ENCODE data around the gene CHPF2.

CHPF2 gene

DNA sequence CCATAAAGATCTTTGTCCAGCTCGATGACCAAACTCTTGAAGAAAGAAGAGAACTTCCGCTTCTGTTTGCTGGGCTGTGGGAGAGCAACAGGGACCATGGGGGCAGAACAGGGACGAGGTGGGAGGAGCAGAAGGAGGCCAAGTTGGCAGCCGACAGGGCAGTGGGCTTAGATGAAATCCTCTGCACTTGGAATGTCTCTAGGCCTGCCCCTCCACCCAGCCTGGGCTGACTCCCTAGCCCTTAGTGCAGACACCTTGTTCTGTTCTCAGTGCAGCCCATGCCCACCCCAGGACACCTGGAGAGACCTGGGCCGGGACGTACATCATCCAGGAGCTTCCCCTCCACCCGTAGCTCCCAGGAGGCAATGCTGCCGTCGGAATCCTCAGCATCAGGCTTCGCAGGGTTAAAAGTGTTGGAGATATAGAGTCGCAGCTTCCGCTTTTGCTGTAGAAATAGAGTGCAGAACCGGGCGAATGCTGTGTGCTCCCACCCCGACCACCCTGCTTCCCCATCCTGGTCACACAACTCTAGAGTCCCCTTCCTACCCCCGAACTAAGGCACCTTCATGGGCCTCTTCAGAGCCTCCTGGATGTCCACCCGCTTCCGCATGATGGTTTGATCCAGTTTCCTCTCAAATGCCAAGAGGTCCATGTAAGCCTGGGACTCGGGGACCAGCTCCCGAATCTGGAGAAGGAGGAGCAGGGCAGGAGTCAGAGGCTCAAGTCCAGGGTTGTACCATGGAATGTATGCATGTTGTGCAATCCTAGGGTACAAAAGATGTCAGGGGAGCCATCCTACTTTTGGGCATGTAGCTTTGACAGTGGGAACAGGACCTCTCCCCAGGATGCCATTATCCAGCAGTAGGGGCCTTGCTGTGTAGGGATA, 10.1 kb downstream of the CHPF2 start:
- H3K36me3 ChIP-seq: peaks cover 13% of the 10 kb centered on the region
- H3K4me3 ChIP-seq (ENCODE audit: low read depth, low read length): no peak overlapping the region
- no peaks in the 10 kb centered on the region for H3K9me3 ChIP-seq
- H3K4me1 ChIP-seq: peaks cover 13% of the 10 kb centered on the region
- DNase-seq: no peak
- peaks cover 4% of the 10 kb centered on the region for H3K27me3 ChIP-seq
- TF ChIP-seq, protein P1, sequence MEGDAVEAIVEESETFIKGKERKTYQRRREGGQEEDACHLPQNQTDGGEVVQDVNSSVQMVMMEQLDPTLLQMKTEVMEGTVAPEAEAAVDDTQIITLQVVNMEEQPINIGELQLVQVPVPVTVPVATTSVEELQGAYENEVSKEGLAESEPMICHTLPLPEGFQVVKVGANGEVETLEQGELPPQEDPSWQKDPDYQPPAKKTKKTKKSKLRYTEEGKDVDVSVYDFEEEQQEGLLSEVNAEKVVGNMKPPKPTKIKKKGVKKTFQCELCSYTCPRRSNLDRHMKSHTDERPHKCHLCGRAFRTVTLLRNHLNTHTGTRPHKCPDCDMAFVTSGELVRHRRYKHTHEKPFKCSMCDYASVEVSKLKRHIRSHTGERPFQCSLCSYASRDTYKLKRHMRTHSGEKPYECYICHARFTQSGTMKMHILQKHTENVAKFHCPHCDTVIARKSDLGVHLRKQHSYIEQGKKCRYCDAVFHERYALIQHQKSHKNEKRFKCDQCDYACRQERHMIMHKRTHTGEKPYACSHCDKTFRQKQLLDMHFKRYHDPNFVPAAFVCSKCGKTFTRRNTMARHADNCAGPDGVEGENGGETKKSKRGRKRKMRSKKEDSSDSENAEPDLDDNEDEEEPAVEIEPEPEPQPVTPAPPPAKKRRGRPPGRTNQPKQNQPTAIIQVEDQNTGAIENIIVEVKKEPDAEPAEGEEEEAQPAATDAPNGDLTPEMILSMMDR (IDR thresholded peaks at IDR 0.05; ENCODE audit: low read depth, low read length): no peak

DNA sequence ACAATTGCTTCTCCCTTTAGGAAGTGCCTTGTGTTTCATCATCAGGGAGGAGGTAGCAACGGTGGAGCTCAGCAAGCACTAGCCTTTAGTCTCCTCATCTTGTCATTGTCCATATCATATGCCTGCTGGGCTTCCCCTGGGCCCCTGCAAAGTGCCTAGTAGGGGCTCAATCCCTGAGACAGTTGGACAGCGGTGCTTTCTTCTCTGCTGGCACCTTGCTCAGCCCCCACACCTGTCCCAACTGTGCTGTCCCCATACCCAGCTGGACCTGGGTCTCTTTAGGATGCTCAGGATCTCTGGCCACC, 10.7 kb downstream of the CHPF2 start:
- H3K36me3 ChIP-seq: peaks cover 7% of the 10 kb centered on the region
- no peak overlapping the region for H3K4me3 ChIP-seq (ENCODE audit: low read depth, low read length)
- DNase-seq: no peak
- H3K27me3 ChIP-seq: peaks cover 4% of the 10 kb centered on the region
- peaks cover 13% of the 10 kb centered on the region for H3K4me1 ChIP-seq
- no peaks in the 10 kb centered on the region for H3K9me3 ChIP-seq
- TF ChIP-seq, protein P1 (IDR thresholded peaks at IDR 0.05; ENCODE audit: low read depth, low read length): no peak

DNA sequence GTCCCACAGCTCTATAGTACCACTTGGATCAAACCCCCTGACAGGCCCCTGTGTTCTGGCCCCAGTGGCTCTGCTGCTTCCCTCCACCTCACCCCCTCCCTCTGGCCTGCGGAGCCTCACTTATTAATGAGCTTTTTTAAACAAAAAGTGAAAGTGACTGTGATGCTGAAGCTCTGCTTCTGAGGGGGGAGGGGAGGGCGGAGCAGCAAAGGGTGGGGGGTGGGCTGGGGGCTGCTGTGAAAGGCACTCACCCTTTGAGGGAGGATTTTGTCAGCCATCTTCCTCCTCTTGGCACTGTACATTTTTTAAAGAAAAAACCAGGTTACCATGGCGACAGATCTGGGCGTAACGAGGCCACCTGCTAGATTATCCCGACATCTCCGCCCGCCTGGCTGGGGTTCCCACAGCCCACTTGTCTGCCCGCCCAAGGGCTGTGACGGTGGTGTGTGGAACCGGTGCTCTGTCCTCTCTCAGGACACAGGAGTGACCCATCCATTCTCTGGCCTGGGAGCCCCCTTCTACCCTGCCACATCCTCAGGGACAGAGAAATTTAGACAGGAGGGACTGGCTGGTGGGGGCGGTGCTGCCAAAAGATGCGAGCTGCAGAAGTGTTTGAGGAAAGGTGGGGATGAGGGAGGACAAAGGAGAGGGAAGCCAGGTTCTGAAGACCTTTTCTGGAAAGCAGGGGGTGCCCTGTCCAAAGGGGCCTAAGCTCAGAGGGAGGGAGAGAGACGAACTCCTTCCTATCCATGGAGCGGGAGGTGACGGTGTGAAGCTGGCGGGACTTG, 11.3 kb downstream of the CHPF2 start:
- Histone ChIP-seq H3K27me3 (peaks cover 4% of the 10 kb centered on the region), H3K4me1 (peaks cover 13% of the 10 kb centered on the region), H3K4me3 (ENCODE audit: low read depth, low read length) (peak overlapping the region; percentile 23), H3K9me3 (no peaks in the 10 kb centered on the region), H3K36me3 (peaks cover 3% of the 10 kb centered on the region)
- DNase-seq: no peak
- TF ChIP-seq, protein P1 (IDR thresholded peaks at IDR 0.05; ENCODE audit: low read depth, low read length): no peak

DNA sequence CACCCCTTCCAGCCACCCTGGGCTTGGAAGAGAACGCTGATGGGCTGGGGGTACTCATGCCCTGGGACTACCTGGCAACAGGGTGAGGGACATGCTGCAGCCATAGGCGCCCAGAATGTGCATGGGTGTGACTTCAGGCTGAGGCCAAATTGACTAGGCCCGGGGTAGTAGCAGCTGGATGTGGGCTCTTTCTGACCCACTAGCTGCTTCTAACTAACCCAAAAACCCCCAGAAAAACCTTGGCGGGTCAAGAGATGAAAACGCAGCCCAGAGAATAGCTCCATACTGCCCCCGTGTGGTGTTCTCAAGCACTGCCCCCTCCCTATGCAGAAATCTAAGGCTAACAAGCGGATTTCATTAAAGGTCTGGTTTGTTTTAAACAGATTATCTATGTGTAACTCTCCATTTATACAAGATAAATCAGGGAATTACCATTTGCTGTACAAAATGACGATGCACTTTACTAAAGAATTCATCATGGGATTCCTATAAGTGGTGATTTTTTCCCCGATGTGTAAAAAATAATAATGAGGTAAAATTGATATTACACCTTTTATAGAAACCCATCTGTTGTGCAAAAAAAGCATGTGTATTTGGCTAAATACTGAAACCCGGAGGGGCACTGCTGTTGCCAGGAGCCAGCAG, 12.0 kb downstream of the CHPF2 start:
- H3K4me3 ChIP-seq (ENCODE audit: low read depth, low read length): no peak overlapping the region
- DNase-seq: peak; percentile 66
- TF ChIP-seq, protein P1 (IDR thresholded peaks at IDR 0.05; ENCODE audit: low read depth, low read length): peak; percentile 96
- H3K27me3 ChIP-seq: peaks cover 4% of the 10 kb centered on the region
- peaks cover 13% of the 10 kb centered on the region for H3K4me1 ChIP-seq
- H3K9me3 ChIP-seq: no peaks in the 10 kb centered on the region
- H3K36me3 ChIP-seq: peaks cover 3% of the 10 kb centered on the region; the same call in 1 of the 2 replicates

DNA sequence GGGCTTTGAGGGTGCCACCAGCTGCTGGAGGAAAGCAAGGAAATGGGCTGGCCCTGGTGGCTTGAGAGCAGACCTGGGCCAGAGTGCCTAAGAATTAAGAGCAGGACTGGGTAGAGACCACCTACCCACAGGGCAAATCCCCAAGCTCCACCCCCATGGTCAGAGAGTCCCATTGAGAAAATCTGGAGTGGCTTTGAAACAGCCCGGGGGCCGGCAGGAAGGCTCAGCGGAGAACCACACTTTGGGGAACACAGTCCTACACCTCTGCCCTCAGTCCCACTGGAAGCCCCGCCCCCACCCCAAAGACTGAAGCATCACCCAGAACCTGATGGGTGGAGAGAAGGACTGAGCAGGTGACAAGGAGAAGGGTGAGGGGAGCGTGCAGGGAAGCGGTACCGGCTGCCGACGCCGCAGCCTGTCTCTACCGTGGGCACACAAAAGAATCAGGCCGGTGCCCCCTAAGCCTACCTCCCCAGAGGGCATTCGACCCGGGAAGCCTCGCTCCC, 12.6 kb downstream of the CHPF2 start:
- Histone ChIP-seq H3K4me3 (ENCODE audit: low read depth, low read length) (peak overlapping the region; percentile 31), H3K27me3 (peaks cover 4% of the 10 kb centered on the region), H3K9me3 (no peaks in the 10 kb centered on the region), H3K4me1 (peaks cover 13% of the 10 kb centered on the region), H3K36me3 (peaks cover 3% of the 10 kb centered on the region; the same call in 1 of the 2 replicates)
- DNase-seq: no peak
- TF ChIP-seq, protein P1 (IDR thresholded peaks at IDR 0.05; ENCODE audit: low read depth, low read length): no peak
